Measurements from ENCODE around the gene PROS1.

The PROS1 gene

GRCh38 chr3:93911206-93911605, 62.5 kb downstream of the PROS1 start:
- ChIA-PET CTCF (interaction anchor here (0.6 kb wide), 1 partner anchor 49 kb away, joined by 3 read pairs; no protein-coding TSS in a partner anchor), POLR2A (no interaction called here)
- no peak for TF ChIP-seq MZF1 (tag by site-specific recombination; IDR thresholded peaks at IDR 0.05; ENCODE audit: borderline replicate concordance)
- no peak for TF ChIP-seq ZBTB8A (tag by site-specific recombination; IDR thresholded peaks at IDR 0.05)
- TF ChIP-seq SCRT1 (tag by site-specific recombination; IDR thresholded peaks at IDR 0.05; ENCODE audit: borderline replicate concordance), result no peak
- TF ChIP-seq KLF8 (tag by site-specific recombination; IDR thresholded peaks at IDR 0.05), result no peak
- TF ChIP-seq ZNF585B (tag by site-specific recombination; IDR thresholded peaks at IDR 0.05), result no peak
- no peak for TF ChIP-seq ZBTB49 (tag by site-specific recombination; IDR thresholded peaks at IDR 0.05; ENCODE audit: low read depth)
- no peak for TF ChIP-seq ZNF692 (tag by site-specific recombination; IDR thresholded peaks at IDR 0.05)
- TF ChIP-seq KLF17 (tag by site-specific recombination; IDR thresholded peaks at IDR 0.05), result no peak
- no peak for TF ChIP-seq ZNF560 (tag by site-specific recombination; IDR thresholded peaks at IDR 0.05; ENCODE audit: borderline replicate concordance)
- TF ChIP-seq ZNF26 (tag by site-specific recombination; IDR thresholded peaks at IDR 0.05), result no peak
- no peak for TF ChIP-seq ZXDB (tag by site-specific recombination; IDR thresholded peaks at IDR 0.05)
- no peak for TF ChIP-seq ZNF561 (tag by site-specific recombination; IDR thresholded peaks at IDR 0.05; ENCODE audit: borderline replicate concordance)
- TF ChIP-seq ZNF274 (IDR thresholded peaks at IDR 0.05; ENCODE audit: low read length), result no peak
- no peak for TF ChIP-seq ZNF274 (tag by site-specific recombination; IDR thresholded peaks at IDR 0.05; ENCODE audit: borderline replicate concordance)
- TF ChIP-seq ZNF155 (tag by site-specific recombination; IDR thresholded peaks at IDR 0.05), result no peak
- TF ChIP-seq BCL6B (tag by site-specific recombination; IDR thresholded peaks at IDR 0.05), result no peak
- TF ChIP-seq ZNF521 (tag by site-specific recombination; IDR thresholded peaks at IDR 0.05), result no peak
- no peak for TF ChIP-seq ZNF184 (tag by site-specific recombination; IDR thresholded peaks at IDR 0.05)
- TF ChIP-seq PRDM6 (tag by site-specific recombination; IDR thresholded peaks at IDR 0.05), result no peak
- TF ChIP-seq GLI4 (tag by site-specific recombination; IDR thresholded peaks at IDR 0.05), result no peak
- Histone ChIP-seq H3K4me1 (ENCODE audit: control insufficient read depth, insufficient read depth, low read length) (no peaks in the 10 kb centered on the region), H3K4me3 (ENCODE audit: low read depth, low read length) (no peak overlapping the region), H3K9me3 (ENCODE audit: control insufficient read depth, insufficient read depth, low read depth, low read length) (no peaks in the 10 kb centered on the region), H3K27ac (ENCODE audit: extremely low read depth, low read depth, low read length) (no peak overlapping the region), H3K36me3 (ENCODE audit: control insufficient read depth in 2 of 2, insufficient read depth in 1 of 2, low read length in 2 of 2) (no peaks in the 10 kb centered on the region)
